ENCODE results near the gene NUMA1. TPM values are rescaled to one million over a fixed set of nuclear protein-coding genes. Genes with fewer than 3 reads are reported as not detected.
A peak's percentile ranks its signal among the peaks of the same experiment; 100 is the strongest.

NUMA1 gene
- total and polyA plus RNA-seq, 7 donors = 68.9 to 130 (median 100) TPM

DNA sequence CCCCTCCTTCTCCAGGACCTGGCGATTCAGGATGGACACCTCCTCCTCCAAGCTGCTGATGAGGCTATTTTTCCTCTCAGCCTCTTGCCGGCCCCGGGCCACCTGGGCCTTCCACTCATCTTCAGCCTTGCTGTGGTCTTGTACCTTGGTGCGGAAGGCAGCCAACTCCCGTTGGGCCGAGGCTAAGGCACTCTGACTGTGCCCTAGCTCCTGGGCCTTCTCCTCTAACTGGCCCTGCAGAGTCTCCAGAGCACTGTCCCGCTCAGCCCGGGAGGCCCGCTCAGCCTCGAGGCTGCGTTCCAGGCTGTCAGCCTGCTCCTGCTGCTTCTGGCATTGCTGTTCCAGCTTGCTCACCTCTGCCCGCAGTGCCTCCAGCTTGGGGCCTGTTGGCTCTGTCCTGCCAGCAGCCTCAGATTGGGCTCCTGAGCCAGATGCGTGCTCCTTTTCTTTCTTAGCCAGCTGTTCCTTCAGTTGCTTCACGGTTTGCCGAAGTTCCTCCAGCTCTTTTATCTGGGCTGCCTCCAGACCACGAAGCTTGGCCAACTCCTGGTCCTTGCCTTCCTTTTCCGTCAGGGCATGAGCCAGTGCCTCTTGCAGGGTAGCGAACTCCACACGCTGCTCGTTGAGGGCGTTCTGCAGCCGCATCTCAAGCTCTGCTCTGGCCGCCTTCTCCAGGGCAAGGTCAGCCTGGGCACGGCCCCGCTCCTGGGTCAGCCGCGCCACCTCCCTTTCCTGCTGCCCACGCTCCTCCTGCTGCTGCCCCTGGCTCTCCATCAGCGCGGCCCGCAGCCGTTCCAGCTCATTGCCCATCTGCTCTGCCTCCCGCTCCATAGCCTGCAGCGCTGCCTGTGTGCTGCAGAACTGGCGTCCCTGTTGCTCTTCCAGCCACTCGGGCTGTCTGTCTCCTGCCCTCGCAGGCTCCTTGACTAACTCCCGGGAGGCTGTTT lies 66.3 kb downstream of the NUMA1 start:
- peaks cover 43% of the 10 kb centered on the region for H3K4me1 ChIP-seq
- H3K27ac ChIP-seq = peak overlapping the region; percentile 34
- 43 to 64% (median 46%) methylated on average over 38 of the region's 38 CpGs for WGBS, 3 donors
- no peak for ATAC-seq
- H3K27me3 ChIP-seq (ENCODE audit: insufficient read depth in 3 of 3, low read length in 2 of 3) = no peaks in the 10 kb centered on the region
- no peak overlapping the region for H3K4me3 ChIP-seq
- TF ChIP-seq CTCF (IDR thresholded peaks at IDR 0.05) = no peak
- H3K9me3 ChIP-seq = no peaks in the 10 kb centered on the region
- DNase-seq = no peak
- H3K36me3 ChIP-seq (ENCODE audit: insufficient read depth in 1 of 2, low read depth in 1 of 2) = peaks cover 7 to 100% of the 10 kb centered on the region in 2 donors
- intact Hi-C loops (cut with DNase I) = loop anchor here (5.0 to 10.0 kb wide), 2 partner anchors 37 to 221 kb away; no protein-coding TSS in a partner anchor

DNA sequence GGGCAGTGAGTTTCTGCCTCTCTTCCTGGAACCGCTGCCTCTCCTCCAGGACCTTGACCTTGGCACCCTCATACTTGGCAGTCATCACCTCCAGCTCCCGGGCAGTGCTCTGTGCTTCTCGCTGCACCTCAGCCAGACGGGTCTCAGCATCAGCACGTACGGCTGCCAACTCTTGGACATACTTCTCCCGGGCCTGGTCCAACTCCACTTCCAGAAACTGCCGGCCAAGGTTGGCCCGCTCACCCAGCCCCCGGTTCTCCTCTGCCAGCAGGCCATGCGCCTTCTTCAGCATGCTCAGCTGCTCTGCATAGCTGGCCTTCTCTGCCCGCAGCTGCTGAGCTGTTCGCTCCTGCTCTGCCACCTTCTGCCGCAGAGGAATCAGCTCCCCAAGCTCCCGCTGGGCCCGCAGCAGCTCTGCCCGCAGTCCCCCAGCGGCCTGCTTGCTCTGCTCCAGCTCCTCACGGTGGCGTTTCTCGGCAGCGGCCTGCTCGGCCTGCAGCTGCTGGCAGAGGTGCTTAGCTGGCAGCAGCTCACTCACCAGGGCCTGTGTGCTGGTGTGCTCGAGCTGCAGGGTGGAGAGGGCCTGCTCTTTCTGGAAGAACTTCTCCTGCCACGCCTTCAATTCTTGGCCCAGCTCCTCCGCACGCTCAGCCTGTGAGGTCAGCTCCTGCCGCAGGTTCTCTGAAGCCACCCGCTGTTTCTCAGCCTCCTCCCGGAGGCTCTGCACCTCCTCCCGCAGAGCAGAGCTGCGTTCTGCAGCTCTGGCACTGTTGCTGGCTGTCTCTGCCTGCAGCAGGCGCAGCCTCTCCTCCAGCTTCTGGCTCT lies 67.2 kb downstream of the NUMA1 start:
- peaks cover 0 to 100% of the 10 kb centered on the region in 2 donors for H3K36me3 ChIP-seq (ENCODE audit: insufficient read depth in 1 of 2, low read depth in 1 of 2)
- no peak for TF ChIP-seq CTCF (IDR thresholded peaks at IDR 0.05)
- intact Hi-C loops (cut with DNase I) = loop anchor here (5.0 to 10.0 kb wide), 2 partner anchors 36 to 222 kb away; no protein-coding TSS in a partner anchor

GRCh38 chr11:72012091-72012630 lies 68.2 kb downstream of the NUMA1 start:
- H3K4me1 ChIP-seq = peaks cover 43% of the 10 kb centered on the region
- H3K9me3 ChIP-seq = no peaks in the 10 kb centered on the region
- peak overlapping the region; percentile 34 for H3K27ac ChIP-seq
- 69 to 78% (median 74%) methylated on average over 5 of the region's 5 CpGs for whole genome bisulfite sequencing, 3 donors
- peaks cover 1 to 100% of the 10 kb centered on the region in 2 donors for H3K36me3 ChIP-seq (ENCODE audit: insufficient read depth in 1 of 2, low read depth in 1 of 2)
- H3K4me3 ChIP-seq = no peak overlapping the region
- ATAC-seq (no peak), DNase-seq (no peak)
- H3K27me3 ChIP-seq (ENCODE audit: insufficient read depth in 3 of 3, low read length in 2 of 3) = no peaks in the 10 kb centered on the region
- TF ChIP-seq CTCF (IDR thresholded peaks at IDR 0.05) = no peak
- intact Hi-C loops (cut with DNase I) = loop anchor here (5.0 to 10.0 kb wide), 2 partner anchors 35 to 223 kb away; no protein-coding TSS in a partner anchor

More for the DNA sequence above, 67.2 kb downstream of the NUMA1 start:
- H3K27me3 ChIP-seq (ENCODE audit: insufficient read depth in 3 of 3, low read length in 2 of 3) = no peaks in the 10 kb centered on the region
- peaks cover 43% of the 10 kb centered on the region for H3K4me1 ChIP-seq
- WGBS, 3 donors = 17 to 29% (median 26%) methylated on average over 33 of the region's 33 CpGs
- H3K9me3 ChIP-seq = no peaks in the 10 kb centered on the region
- ATAC-seq (peak; percentile 71 to 82 (median 78)), DNase-seq (peak; percentile 76 to 89)
- peak overlapping the region; percentile 34 for H3K27ac ChIP-seq
- no peak overlapping the region for H3K4me3 ChIP-seq

DNA sequence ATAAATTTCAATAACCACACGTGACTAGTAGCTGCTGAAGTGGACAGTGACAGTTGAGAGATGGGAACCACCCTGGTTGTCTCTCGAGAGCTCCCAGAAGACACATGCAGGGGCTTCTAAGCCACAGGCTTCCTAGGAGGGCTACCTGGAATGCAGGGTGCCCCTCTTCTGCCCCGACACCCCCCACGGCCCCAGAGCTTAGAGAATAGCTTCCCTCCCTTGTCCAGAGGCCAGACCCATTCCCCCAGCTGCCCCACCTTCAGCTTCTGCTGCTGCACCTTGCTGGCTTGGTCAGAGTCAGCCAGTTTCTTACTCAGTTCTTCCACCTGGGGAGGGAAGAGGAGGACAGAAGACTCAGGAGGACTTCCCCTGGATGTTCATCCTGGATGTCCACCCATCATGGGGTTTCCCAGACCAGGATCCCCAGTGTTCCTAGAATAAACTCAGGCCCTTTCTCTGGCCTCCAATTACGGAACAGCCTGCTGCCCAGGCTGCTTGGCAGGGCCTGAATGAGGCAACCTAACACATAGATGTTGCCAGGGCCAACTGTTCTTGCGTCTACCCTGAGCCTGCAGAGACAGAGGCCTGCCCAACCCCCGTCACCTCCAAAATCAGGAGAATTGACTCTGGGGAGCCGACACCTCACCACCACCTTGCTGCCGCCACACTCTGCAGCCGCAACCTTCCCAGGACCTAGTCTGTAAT lies 69.7 kb downstream of the NUMA1 start:
- DNase-seq = no peak
- Histone ChIP-seq H3K9me3 (no peaks in the 10 kb centered on the region), H3K36me3 (ENCODE audit: insufficient read depth in 1 of 2, low read depth in 1 of 2) (peaks cover 3 to 100% of the 10 kb centered on the region in 2 donors), H3K27me3 (ENCODE audit: insufficient read depth in 3 of 3, low read length in 2 of 3) (no peaks in the 10 kb centered on the region), H3K4me3 (no peak overlapping the region), H3K27ac (no peak overlapping the region), H3K4me1 (peaks cover 43% of the 10 kb centered on the region)
- WGBS, 3 donors = 60 to 81% (median 63%) methylated on average over 10 of the region's 10 CpGs
- peak in 3 of 4 donors; percentile 24 to 37 (median 34) for ATAC-seq
- no peak for TF ChIP-seq CTCF (IDR thresholded peaks at IDR 0.05)
- intact Hi-C loops (cut with DNase I) = loop anchor here (5.0 to 10.0 kb wide), 2 partner anchors 33 to 224 kb away; no protein-coding TSS in a partner anchor

Data from psoas muscle (tissue), 8 donors.